K562 (cell line): ENCODE data around the gene MYO18B. TPM values are rescaled to one million over a fixed set of nuclear protein-coding genes. Genes with fewer than 3 reads are reported as not detected.
A peak's percentile ranks its signal among the peaks of the same experiment; 100 is the strongest.

ENCODE experiments used
- ATAC-seq: fragments of 200-7000 bp; cut with Tn5 transposase; 3 replicates; pipeline ENCODE4 v1.9.1; 2020; ENCODE audit warnings: moderate library complexity
- BruUV-seq: library from RNA; stranded (reverse); fragments of 400-500 nt; replicated peaks from 2 replicates; lab custom pipeline; 2021; lab: Mats Ljungman, UMichigan
- CTCF ChIA-PET: fragments of 300-600 bp; formaldehyde crosslinking; extraction: SDS; loops from one replicate; lab custom pipeline; 2021; ENCODE audit warnings: low intra/inter-chr PET ratio; lab: Yijun Ruan, JAX
- POLR2A ChIA-PET: fragments of 300-600, 350-650 bp; sonication (Branson Sonifier 250); formaldehyde crosslinking; extraction: SDS; loops from one replicate; lab custom pipeline; 2021; ENCODE audit warnings: antibody characterized with exemption, inconsistent platforms; lab: Yijun Ruan, JAX
- DNase-seq, 4 experiments: peaks; one replicate each; pipeline versions ENCODE4 v3.0.0 to v3.0.0-alpha.2; 2011 to 2018; ENCODE audit warnings: low spot score in 3 of 4, mixed read lengths in 3 of 4; ENCODE audit errors: extremely low read depth in 1 of 4
- FAIRE-seq: peaks from 2 replicates; lab custom pipeline; 2011; peaks lifted over from hg19 to GRCh38; lab: Jason Lieb, UNC
- H2AFZ ChIP-seq: 2 replicates; pipeline ENCODE4 v1.6.0; 2011; ENCODE audit warnings: low read depth, low read length, control low read depth, inconsistent platforms
- H3K27ac ChIP-seq: fragments of 200-600 bp; 3 replicates; pipeline ENCODE4 v1.8.0; 2011; ENCODE audit warnings: low read depth, mild to moderate bottlenecking, control low read depth, inconsistent platforms, low read length, moderate library complexity, mixed read lengths; ENCODE audit errors: extremely low read depth
- H3K27me3 ChIP-seq, 2 experiments: fragments of 300-600 bp in 1 of 2; 2 replicates in 1 of 2; 3 replicates in 1 of 2; pipeline versions ENCODE4 v1.6.0 to v1.8.0; 2011; ENCODE audit warnings: inconsistent platforms in 2 of 2, low read length in 2 of 2, mild to moderate bottlenecking in 1 of 2, mixed read lengths in 1 of 2, moderate library complexity in 1 of 2; ENCODE audit not compliant: control insufficient read depth in 2 of 2, insufficient read depth in 2 of 2
- H3K36me3 ChIP-seq: fragments of 300-600 bp; 3 replicates; pipeline ENCODE4 v1.8.0; 2011; ENCODE audit warnings: mild to moderate bottlenecking, low read length, inconsistent platforms; ENCODE audit not compliant: control insufficient read depth, insufficient read depth
- H3K4me1 ChIP-seq, 2 experiments: fragments of 200-600 bp in 1 of 2; replicated peaks in 1 of 2; 2 replicates in 1 of 2; 3 replicates in 1 of 2; pipeline versions ENCODE4 v1.5.1 to v1.8.0; 2011; ENCODE audit warnings: inconsistent platforms in 2 of 2, low read length in 2 of 2, mild to moderate bottlenecking in 1 of 2, mixed read lengths in 1 of 2, moderate library complexity in 1 of 2; ENCODE audit not compliant: control insufficient read depth in 2 of 2, insufficient read depth in 2 of 2
- H3K4me2 ChIP-seq: 2 replicates; pipeline ENCODE4 v1.6.1; 2011; ENCODE audit warnings: low read length, control low read depth, inconsistent platforms, mixed read lengths; ENCODE audit not compliant: insufficient read depth
- H3K4me3 ChIP-seq: fragments of 200-600 bp; sonication (generic), shearing (Covaris generic); 2 replicates; pipeline ENCODE4 v1.5.1; 2016; ENCODE audit warnings: control low read depth, inconsistent platforms
- H3K79me2 ChIP-seq: fragments of 200-600 bp; 3 replicates; pipeline ENCODE4 v1.8.0; 2011; ENCODE audit warnings: low read length, inconsistent platforms; ENCODE audit not compliant: control insufficient read depth, insufficient read depth
- H3K9ac ChIP-seq, 2 experiments: 2 replicates each; pipeline versions ENCODE4 v1.6.0 to v1.6.1; 2011; ENCODE audit warnings: low read depth in 2 of 2, low read length in 2 of 2, control low read depth in 1 of 2, inconsistent platforms in 1 of 2, mild to moderate bottlenecking in 1 of 2, mixed read lengths in 1 of 2; ENCODE audit not compliant: insufficient read depth in 1 of 2
- H3K9me1 ChIP-seq: one replicate; pipeline ENCODE4 v1.6.0; 2011; ENCODE audit warnings: inconsistent platforms, mild to moderate bottlenecking, low read length, moderate library complexity; ENCODE audit not compliant: control insufficient read depth, insufficient read depth
- H3K9me3 ChIP-seq: replicated peaks from 2 replicates; pipeline ENCODE4 v1.5.1; 2011; ENCODE audit warnings: low read depth, low read length, inconsistent platforms; ENCODE audit not compliant: control insufficient read depth, insufficient read depth
- H4K20me1 ChIP-seq: replicated peaks from 2 replicates; pipeline ENCODE4 v1.6.1; 2011; ENCODE audit warnings: low read length, inconsistent platforms, mixed read lengths; ENCODE audit not compliant: control insufficient read depth, insufficient read depth
- CC2D1A ChIP-seq: fragments of 450-650 bp; IDR thresholded peaks from 2 replicates; pipeline ENCODE4 v1.6.1; 2017; ENCODE audit warnings: mild to moderate bottlenecking
- FOXK2 ChIP-seq, 2 experiments: fragments of 450-650 bp; IDR thresholded peaks in 1 of 2; conservative IDR thresholded peaks in 1 of 2; 2 replicates each; pipeline ENCODE4 v1.6.1; 2016; ENCODE audit warnings: low read depth in 2 of 2, mild to moderate bottlenecking in 1 of 2
- HOMEZ ChIP-seq: fragments of 250-450 bp; sonication (Bioruptor Pico); IDR thresholded peaks from 2 replicates; pipeline ENCODE4 v1.4.0; 2020; ENCODE audit warnings: mild to moderate bottlenecking, moderate library complexity
- PML ChIP-seq: IDR thresholded peaks from 2 replicates; pipeline ENCODE4 v1.6.1; 2012; ENCODE audit warnings: low read length, inconsistent platforms
- RAD21 ChIP-seq, 2 experiments: fragments of 250-450 bp in 1 of 2; fragments of 450-650 bp in 1 of 2; sonication (Bioruptor Pico) in 1 of 2; formaldehyde crosslinking in 1 of 2; IDR thresholded peaks in 1 of 2; conservative IDR thresholded peaks in 1 of 2; 2 replicates each; pipeline versions ENCODE4 v1.4.0 to v1.8.0; 2020 to 2022; ENCODE audit warnings: mild to moderate bottlenecking in 2 of 2, moderate library complexity in 1 of 2
- TGIF2 ChIP-seq: sonication (generic); formaldehyde crosslinking; IDR thresholded peaks from 2 replicates; pipeline ENCODE4 v1.8.1; 2022; ENCODE audit warnings: mild to moderate bottlenecking, missing genetic modification reagents, moderate library complexity
- ZFP1 ChIP-seq: fragments of 450-650 bp; formaldehyde crosslinking; IDR thresholded peaks from 2 replicates; pipeline ENCODE4 v1.4.0; 2020; ENCODE audit warnings: mild to moderate bottlenecking, mixed read lengths
- ZKSCAN8 ChIP-seq: fragments of 200-800 bp; sonication (Bioruptor generic); IDR thresholded peaks from 2 replicates; pipeline ENCODE4 v1.6.1; 2016; ENCODE audit warnings: missing genetic modification characterization, missing compliant biosample characterization
- ZNF324 ChIP-seq: fragments of 250-450 bp; sonication (Bioruptor Pico); IDR thresholded peaks from 2 replicates; pipeline ENCODE4 v1.4.0; 2020; ENCODE audit warnings: mild to moderate bottlenecking
- WGBS: fragments of 100-300 bp; shearing (Covaris generic); methylation state at CpG from one replicate; pipeline ENCODE4 v1.1.6; 2016; ENCODE audit warnings: low coverage, mixed read lengths; ENCODE audit not compliant: insufficient coverage; ENCODE audit errors: missing lambda C conversion rate; 5-methylcytosine and 5-hydroxymethylcytosine counted together
- in situ Hi-C: fragments of 300-500 bp; cut with MboI; formaldehyde crosslinking; loops from 4 replicates; pipeline ENCODE4 v1.15.0; 2018; ENCODE audit warnings: inconsistent platforms, mixed read lengths
- intact Hi-C: fragments of 100-400 bp; cut with micrococcal nuclease; formaldehyde crosslinking; loops from 2 replicates; pipeline ENCODE4 v1.14.2; 2022
- polyA plus RNA-seq, 8 experiments: library from polyadenylated mRNA; depleted of rRNA in 4 of 8; stranded (reverse) in 5 of 8; unstranded in 3 of 8; fragments of >200 nt; fragmentation: Nextera tagmentation in 2 of 8; fragmentation: Illumina TruSeq in 1 of 8; extraction: Ambion mirVana in 2 of 8; extraction: Trizol in 1 of 8; gene quantifications; 2 replicates each; pipeline versions ENCODE4 v1.2.1 to v1.2.3, GENCODE V29; 2011 to 2014; ENCODE audit warnings: inconsistent platforms in 1 of 8, missing spikeins in 1 of 8
- total RNA-seq, 7 experiments: library from RNA; depleted of rRNA in 6 of 7; stranded (reverse); fragments of >200 nt in 6 of 7; fragmentation: Illumina TruSeq in 2 of 7; extraction: Trizol in 2 of 7; gene quantifications; 2 replicates each; pipeline versions ENCODE4 v1.2.1 to v1.2.3, GENCODE V29; 2011 to 2021; ENCODE audit warnings: low replicate concordance in 1 of 7
- TF ChIP-seq, protein P1 (sequence below): sonication (generic); formaldehyde crosslinking; IDR thresholded peaks from 2 replicates; pipeline ENCODE4 v1.8.1; 2023; ENCODE audit warnings: mild to moderate bottlenecking, missing genetic modification reagents
- TF ChIP-seq, protein P2 (sequence below): fragments of 450-650 bp; conservative IDR thresholded peaks from 2 replicates; pipeline ENCODE4 v1.6.1; 2016; ENCODE audit warnings: missing genetic modification characterization, low read depth, mild to moderate bottlenecking, control low read depth, missing compliant biosample characterization

MYO18B gene
- total and polyA plus RNA-seq, 9 of the 15 experiments (the other 6 are each of a cell fraction or from before 2014, with no cell fraction given), result 0.06 to 7.0 (median 4.3) TPM

GRCh38 chr22:25895678-25896077 lies 153.7 kb downstream of the MYO18B start (continued):
- TF ChIP-seq, protein P1, sequence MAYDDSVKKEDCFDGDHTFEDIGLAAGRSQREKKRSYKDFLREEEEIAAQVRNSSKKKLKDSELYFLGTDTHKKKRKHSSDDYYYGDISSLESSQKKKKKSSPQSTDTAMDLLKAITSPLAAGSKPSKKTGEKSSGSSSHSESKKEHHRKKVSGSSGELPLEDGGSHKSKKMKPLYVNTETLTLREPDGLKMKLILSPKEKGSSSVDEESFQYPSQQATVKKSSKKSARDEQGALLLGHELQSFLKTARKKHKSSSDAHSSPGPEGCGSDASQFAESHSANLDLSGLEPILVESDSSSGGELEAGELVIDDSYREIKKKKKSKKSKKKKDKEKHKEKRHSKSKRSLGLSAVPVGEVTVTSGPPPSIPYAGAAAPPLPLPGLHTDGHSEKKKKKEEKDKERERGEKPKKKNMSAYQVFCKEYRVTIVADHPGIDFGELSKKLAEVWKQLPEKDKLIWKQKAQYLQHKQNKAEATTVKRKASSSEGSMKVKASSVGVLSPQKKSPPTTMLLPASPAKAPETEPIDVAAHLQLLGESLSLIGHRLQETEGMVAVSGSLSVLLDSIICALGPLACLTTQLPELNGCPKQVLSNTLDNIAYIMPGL (CRISPR knock-in tag), result no peak
- TF ChIP-seq HOMEZ, result no peak

DNA sequence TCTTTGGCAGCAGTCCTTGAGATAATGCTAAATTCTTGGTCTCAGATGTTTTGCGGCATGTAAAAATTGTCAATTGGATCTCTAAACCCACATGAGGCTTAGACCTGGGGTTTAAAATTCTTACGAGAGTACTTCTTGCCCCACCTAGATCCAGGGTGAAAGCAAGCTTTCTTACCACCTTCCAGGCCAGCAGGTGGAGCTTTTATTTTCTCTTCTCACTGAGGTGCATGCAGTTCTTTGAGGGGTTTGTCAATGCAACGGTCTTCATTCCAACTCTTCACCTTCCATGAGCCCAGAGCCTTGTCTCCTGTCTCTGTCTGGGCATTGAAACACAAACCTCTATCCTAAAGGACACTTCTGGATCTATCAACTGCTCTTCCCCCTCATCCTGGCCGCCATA lies 154.1 kb downstream of the MYO18B start:
- DNase-seq, result peak in 1 of 4 experiments; percentile 9
- Histone ChIP-seq H4K20me1 (no peaks in the 10 kb centered on the region), H3K27ac (no peak overlapping the region), H3K79me2 (no peaks in the 10 kb centered on the region), H3K27me3 (no peaks in the 10 kb centered on the region), H3K4me1 (no peaks in the 10 kb centered on the region), H3K4me2 (no peak overlapping the region), H3K9me3 (no peaks in the 10 kb centered on the region), H2AFZ (no peak overlapping the region), H3K9me1 (no peaks in the 10 kb centered on the region), H3K9ac (no peak overlapping the region), H3K36me3 (peaks cover 25% of the 10 kb centered on the region; the same call in 2 of the 3 replicates), H3K4me3 (no peak overlapping the region)
- POLR2A ChIA-PET, result no interaction called here
- in situ Hi-C loops (no loop called here), intact Hi-C loops (no loop called here)
- 79% methylated on average over 4 of the region's 4 CpGs for WGBS
- ATAC-seq, result no peak
- FAIRE-seq, result no peak
- TF ChIP-seq FOXK2 (conservative IDR thresholded peaks at IDR 0.05 in 1 of 2, IDR thresholded peaks at IDR 0.05 in 1 of 2; ENCODE audit: low read depth in 2 of 2) (no peak), CC2D1A (no peak), ZKSCAN8 (CRISPR knock-in tag) (no peak), PML (no peak), TGIF2 (CRISPR knock-in tag) (no peak), RAD21 (CRISPR knock-in tag; conservative IDR thresholded peaks at IDR 0.05 in 1 of 2, IDR thresholded peaks at IDR 0.05 in 1 of 2) (no peak), ZNF324 (no peak), ZFP1 (no peak)
- TF ChIP-seq, protein P2, sequence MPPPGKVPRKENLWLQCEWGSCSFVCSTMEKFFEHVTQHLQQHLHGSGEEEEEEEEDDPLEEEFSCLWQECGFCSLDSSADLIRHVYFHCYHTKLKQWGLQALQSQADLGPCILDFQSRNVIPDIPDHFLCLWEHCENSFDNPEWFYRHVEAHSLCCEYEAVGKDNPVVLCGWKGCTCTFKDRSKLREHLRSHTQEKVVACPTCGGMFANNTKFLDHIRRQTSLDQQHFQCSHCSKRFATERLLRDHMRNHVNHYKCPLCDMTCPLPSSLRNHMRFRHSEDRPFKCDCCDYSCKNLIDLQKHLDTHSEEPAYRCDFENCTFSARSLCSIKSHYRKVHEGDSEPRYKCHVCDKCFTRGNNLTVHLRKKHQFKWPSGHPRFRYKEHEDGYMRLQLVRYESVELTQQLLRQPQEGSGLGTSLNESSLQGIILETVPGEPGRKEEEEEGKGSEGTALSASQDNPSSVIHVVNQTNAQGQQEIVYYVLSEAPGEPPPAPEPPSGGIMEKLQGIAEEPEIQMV (tag), result no peak
- no TSS peak for BruUV-seq
- CTCF ChIA-PET, result no interaction called here
